Measurements from ENCODE around the gene KRTAP12-1. TPM values are rescaled to one million over a fixed set of nuclear protein-coding genes. Genes with fewer than 3 reads are reported as not detected.
A peak's percentile ranks its signal among the peaks of the same experiment; 100 is the strongest.

The KRTAP12-1 gene
- total and polyA plus RNA-seq, 2 of the 8 experiments (the other 6 are each of a cell fraction or from before 2014, with no cell fraction given): 0.50 to 0.73 TPM

DNA sequence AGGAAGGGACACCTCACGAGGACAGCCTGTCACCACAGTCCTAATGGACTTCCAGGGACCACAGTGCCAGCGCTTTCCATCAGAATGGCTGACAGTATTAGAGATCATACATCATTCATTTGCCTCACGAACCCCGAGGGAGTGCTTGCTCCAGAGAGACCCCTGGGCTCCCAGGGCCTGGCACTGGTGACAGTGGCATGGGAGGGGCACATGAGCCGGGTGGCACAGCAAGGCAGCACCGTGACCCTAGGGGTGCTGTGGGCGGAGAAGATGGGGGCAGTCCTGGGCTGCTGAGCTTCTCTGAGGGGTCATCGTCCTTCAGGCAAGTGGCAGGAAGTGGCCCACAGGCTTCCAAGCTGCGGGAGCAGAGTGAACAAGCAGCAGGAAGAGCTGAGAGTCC lies 45.8 kb upstream of the KRTAP12-1 start:
- Histone ChIP-seq H3K36me3 (ENCODE audit: control insufficient read depth in 2 of 4, insufficient read depth in 4 of 4, low read length in 3 of 4) (no peaks in the 10 kb centered on the region), H4K8ac (ENCODE audit: extremely low read depth, insufficient read depth, low read length) (no peak overlapping the region), H4K5ac (ENCODE audit: insufficient read length, low read depth, low read length) (no peak overlapping the region), H3K56ac (replicated peaks; ENCODE audit: insufficient read length, low read depth, low read length) (no peak overlapping the region), H4K20me1 (replicated peaks in 1 of 2; ENCODE audit: control insufficient read depth in 1 of 2, insufficient read depth in 2 of 2, low read length in 2 of 2) (no peaks in the 10 kb centered on the region), H2BK20ac (ENCODE audit: low read length) (no peak overlapping the region), H2BK15ac (ENCODE audit: low read length) (peak overlapping the region; percentile 81; the same call in 1 of the 2 replicates), H2AK5ac (ENCODE audit: low read depth, low read length) (no peak overlapping the region), H3K4me3 (ENCODE audit: extremely low read depth in 1 of 4, insufficient read depth in 2 of 4, low read depth in 3 of 4, low read length in 4 of 4) (no peak overlapping the region), H3K27me3 (replicated peaks in 1 of 4; ENCODE audit: control insufficient read depth in 3 of 4, extremely low read depth in 1 of 4, insufficient read depth in 3 of 4, low read length in 3 of 4) (peaks cover 0 to 15% (median 9%) of the 10 kb centered on the region in 4 experiments; a peak in 6 of 7 replicates), H3K23ac (ENCODE audit: insufficient read length) (no peak overlapping the region), H3K9me3 (ENCODE audit: insufficient read depth in 2 of 2, low read depth in 1 of 2, low read length in 1 of 2) (no peaks in the 10 kb centered on the region; a peak in 1 of 4 replicates), H3K14ac (ENCODE audit: insufficient read length) (no peak overlapping the region), H3K79me1 (ENCODE audit: low read depth, low read length) (no peaks in the 10 kb centered on the region), H3K4me2 (ENCODE audit: insufficient read depth in 1 of 2, low read depth in 2 of 2, low read length in 2 of 2) (no peak overlapping the region), H3K79me2 (ENCODE audit: control insufficient read depth in 1 of 2, insufficient read depth in 2 of 2, low read length in 2 of 2) (no peaks in the 10 kb centered on the region), H3K4ac (replicated peaks; ENCODE audit: insufficient read length, low read depth, low read length) (no peak overlapping the region), H3K18ac (ENCODE audit: extremely low read depth, low read length) (no peak overlapping the region), H2AFZ (ENCODE audit: low read length) (no peak overlapping the region), H2BK12ac (ENCODE audit: low read depth, low read length) (0 out of 2 replicates have a peak overlapping the region, but pooled peaks have one; percentile 60), H2BK120ac (replicated peaks; ENCODE audit: low read depth, low read length) (no peak overlapping the region), H3K27ac (ENCODE audit: low read depth, low read length) (no peak overlapping the region), H3K23me2 (ENCODE audit: low read depth, low read length) (no peaks in the 10 kb centered on the region; the same call in 1 of the 2 replicates), H2BK5ac (ENCODE audit: low read depth, low read length) (no peak overlapping the region), H3K4me1 (replicated peaks in 1 of 4; ENCODE audit: control insufficient read depth in 3 of 4, insufficient read depth in 4 of 4, low read length in 3 of 4) (peaks cover 0 to 14% (median 10%) of the 10 kb centered on the region in 4 experiments; a peak in 5 of 7 replicates), H3K9ac (replicated peaks in 1 of 4; ENCODE audit: extremely low read depth in 1 of 4, low read depth in 3 of 4, low read length in 3 of 4) (no peak overlapping the region), H4K91ac (replicated peaks; ENCODE audit: insufficient read length, low read length) (no peak overlapping the region)
- TF ChIP-seq CREB1 (IDR thresholded peaks at IDR 0.05): no peak
- TF ChIP-seq GTF2F1 (IDR thresholded peaks at IDR 0.05; ENCODE audit: borderline replicate concordance, low read depth, low read length): no peak
- TF ChIP-seq CEBPB (IDR thresholded peaks at IDR 0.05; ENCODE audit: low read depth, low read length): no peak
- TF ChIP-seq KDM5A (IDR thresholded peaks at IDR 0.05; ENCODE audit: low read length): no peak
- no peak for TF ChIP-seq SAP30 (IDR thresholded peaks at IDR 0.05; ENCODE audit: insufficient read depth, insufficient replicate concordance, low read length)
- no peak for TF ChIP-seq SP4 (IDR thresholded peaks at IDR 0.05; ENCODE audit: low read length)
- TF ChIP-seq RNF2 (IDR thresholded peaks at IDR 0.05; ENCODE audit: borderline replicate concordance, low read depth, low read length, missing control alignments, poor library complexity, severe bottlenecking): no peak
- TF ChIP-seq EP300 (IDR thresholded peaks at IDR 0.05; ENCODE audit: borderline replicate concordance in 1 of 2, low read depth in 2 of 2, low read length in 2 of 2): no peak
- no peak for TF ChIP-seq BCL11A (IDR thresholded peaks at IDR 0.05; ENCODE audit: low read depth in 2 of 2, low read length in 2 of 2)
- POLR2A ChIA-PET (ENCODE audit: partially characterized antibody): interaction anchor here (1.3 to 1.4 kb wide), 2 partner anchors 9 to 40 kb away, joined by 3 to 4 read pairs; no protein-coding TSS in a partner anchor
- FAIRE-seq: no peak
- 88% methylated on average over 9 of the region's 9 CpGs; no CpG with 5 or more reads in 1 of the 2 experiments for whole genome bisulfite sequencing, 2 experiments (ENCODE audit: extremely low coverage in 1 of 2, insufficient coverage in 1 of 2, insufficient read length in 1 of 2, insufficient replicate concordance in 2 of 2, low coverage in 1 of 2, low lambda C conversion rate in 2 of 2, missing lambda C conversion rate in 1 of 2)
- DNase-seq (ENCODE audit: low read depth in 1 of 2, low spot score in 2 of 2): no peak
- CTCF ChIA-PET (ENCODE audit: partially characterized antibody): interaction anchor here (1.3 to 1.6 kb wide), 4 partner anchors 10 to 34 kb away, joined by 3 to 7 read pairs (median 4); partner anchors contain the start of gene KRTAP10-12

Measured in H1 (cell line).